ENCODE measurements around the gene PRELP.
"Not testable (repeated sequence)": the region's sequence is repeated elsewhere in the genome, so short reads cannot be mapped to it uniquely, and the experiment has no call there.

PRELP gene

DNA sequence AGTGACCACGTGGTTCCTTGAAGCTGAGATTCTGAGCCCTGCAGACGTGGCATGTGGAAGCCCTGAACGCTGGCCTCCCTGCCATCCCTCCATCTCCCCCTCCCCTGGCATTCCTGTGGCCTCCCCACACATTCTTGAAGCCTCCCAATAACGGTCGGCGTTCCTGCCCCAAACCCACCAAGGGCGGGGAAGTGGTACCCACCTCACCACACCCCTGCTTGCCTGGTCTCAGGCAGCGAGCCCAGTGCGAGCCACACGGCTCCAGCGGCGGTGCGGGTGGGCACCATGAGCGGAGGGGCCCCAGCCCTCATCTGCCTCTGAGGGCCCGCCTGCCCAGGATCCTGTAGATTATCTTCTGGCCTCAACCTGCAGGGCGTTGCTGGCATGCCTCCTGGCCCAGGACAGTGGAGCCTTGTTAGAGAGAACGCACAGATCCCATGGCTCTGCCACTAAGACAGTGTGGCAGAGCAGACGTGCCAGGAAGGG, 20.6 kb upstream of the PRELP start:
- no peak for DNase-seq

GRCh38 chr1:203455706-203456105, 19.9 kb upstream of the PRELP start:
- no peak for DNase-seq

DNA sequence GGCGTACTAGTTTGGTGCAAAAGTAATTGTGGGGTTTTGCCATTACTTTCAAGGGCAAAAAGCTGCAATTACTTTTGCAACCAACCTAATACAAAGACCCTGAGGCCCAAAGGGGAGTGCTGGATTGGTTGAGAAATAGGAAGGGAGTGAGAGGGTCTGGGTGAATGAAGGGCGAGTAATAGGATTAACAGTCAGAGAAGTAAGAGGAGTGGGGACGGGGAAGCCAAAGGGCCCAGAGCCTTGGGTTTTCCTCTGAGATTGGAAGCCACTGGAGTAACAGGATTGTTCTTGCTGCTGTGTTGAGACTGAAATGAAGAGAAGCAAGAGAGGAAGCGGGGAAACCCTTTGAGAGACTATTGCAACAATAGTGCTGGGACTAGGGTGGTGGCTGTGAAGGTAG, 19.0 kb upstream of the PRELP start:
- DNase-seq: no peak

GRCh38 chr1:203458078-203458477, 17.5 kb upstream of the PRELP start:
- no peak for DNase-seq

GRCh38 chr1:203459671-203460201, 15.9 kb upstream of the PRELP start:
- DNase-seq: no peak

DNA sequence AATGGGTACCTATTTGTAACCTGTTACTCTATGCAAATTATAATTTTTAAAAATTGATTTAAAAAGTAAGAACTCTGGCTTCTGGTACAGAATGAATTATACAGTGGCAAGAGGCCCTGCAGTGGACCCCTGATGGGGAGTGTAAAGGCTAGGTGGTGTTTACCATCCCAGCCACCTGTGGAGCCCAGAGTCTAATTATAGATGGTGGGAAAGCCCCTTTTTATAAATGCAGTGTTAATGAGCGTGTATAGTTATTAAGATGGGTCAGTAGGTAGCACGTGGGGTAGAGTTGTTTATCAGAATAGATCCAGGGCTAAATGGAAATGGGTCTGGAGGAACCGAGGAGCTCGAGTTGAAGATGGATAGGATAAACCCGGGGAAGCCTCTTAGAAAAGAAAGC, 13.9 kb upstream of the PRELP start:
- DNase-seq: no peak

- no peak for DNase-seq
Observed at GRCh38 chr1:203462143-203462542, 13.5 kb upstream of the PRELP start.

GRCh38 chr1:203462878-203463277, 12.7 kb upstream of the PRELP start:
- DNase-seq: no peak

- DNase-seq: no peak
Observed at GRCh38 chr1:203463469-203464062, 12.0 kb upstream of the PRELP start.

- no peak for DNase-seq
Observed at GRCh38 chr1:203464226-203464625, 11.4 kb upstream of the PRELP start.

DNA sequence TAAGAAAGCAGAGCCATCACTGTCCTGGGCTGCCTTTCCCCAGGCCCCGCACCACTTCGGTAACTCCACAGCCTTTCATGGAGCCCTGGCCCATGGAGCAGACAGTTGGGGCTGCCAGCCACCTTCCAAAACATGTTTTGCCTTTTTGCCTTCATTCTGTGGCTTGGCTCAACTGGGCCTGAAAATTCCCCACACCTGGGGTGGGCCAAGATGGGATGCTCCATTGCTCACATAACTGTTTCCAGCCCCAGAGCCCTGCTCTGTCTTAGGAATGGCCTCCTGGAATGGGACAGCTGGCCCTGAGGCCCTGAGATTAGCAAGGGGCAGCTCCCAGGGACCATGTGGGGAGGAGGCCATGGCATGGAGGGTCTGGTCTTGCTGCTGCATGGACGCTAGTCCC, 10.9 kb upstream of the PRELP start:
- DNase-seq: no peak

DNA sequence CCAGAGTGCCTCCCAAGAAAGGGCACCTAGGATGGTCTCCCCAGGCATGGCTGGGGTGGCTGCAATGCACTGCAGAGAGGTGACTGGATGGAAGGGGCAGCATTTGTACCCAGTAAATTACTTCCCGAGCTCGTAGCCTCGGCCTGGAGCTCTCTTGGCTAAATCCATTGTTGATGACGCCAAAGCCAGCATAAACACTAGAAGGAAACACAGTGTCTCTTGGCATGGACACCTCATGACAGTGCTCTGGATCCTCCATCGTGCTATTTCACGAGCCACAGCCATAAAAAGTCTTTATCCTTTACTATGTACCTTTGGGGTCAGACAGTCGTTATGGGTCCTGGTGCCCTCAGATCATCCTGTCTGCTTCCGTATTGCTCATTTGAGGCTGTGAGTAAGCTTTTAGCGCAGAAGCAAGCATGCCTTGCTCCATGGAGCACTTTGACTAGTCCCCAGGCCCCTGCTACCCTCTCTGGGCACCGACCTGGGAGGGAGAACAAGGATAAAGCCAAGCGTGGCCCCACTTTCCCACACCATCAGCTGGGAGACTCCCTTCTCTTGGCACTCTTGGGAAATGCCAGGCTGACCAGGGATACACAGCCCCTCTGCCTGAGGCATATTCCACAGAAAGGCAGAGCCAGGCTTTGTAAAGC, 10.3 kb upstream of the PRELP start:
- no peak for DNase-seq

DNA sequence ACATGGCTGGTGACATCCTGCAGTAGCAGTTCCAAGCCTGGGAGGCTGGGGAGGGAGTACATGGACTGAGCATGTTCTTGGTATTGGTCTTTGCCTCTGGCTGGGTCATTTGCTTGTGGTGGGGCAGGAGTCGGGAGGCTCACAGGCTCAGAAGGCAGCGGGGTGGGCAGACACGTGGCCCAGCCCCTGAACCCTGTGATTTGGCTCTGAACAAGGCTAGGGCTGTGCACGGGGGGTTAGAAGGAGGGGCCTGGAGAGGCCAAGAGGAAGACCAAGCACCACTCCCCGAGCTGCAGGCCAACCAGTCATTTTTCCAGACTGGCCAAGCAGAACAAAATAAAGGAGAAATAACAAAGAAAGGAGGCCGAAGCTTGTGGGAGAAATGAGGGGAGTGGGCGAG, 9.7 kb upstream of the PRELP start:
- DNase-seq: no peak

GRCh38 chr1:203466906-203467549, 8.6 kb upstream of the PRELP start:
- DNase-seq: not testable (repeated sequence)

- DNase-seq: no peak
Observed at GRCh38 chr1:203467550-203467921, 8.1 kb upstream of the PRELP start.

DNA sequence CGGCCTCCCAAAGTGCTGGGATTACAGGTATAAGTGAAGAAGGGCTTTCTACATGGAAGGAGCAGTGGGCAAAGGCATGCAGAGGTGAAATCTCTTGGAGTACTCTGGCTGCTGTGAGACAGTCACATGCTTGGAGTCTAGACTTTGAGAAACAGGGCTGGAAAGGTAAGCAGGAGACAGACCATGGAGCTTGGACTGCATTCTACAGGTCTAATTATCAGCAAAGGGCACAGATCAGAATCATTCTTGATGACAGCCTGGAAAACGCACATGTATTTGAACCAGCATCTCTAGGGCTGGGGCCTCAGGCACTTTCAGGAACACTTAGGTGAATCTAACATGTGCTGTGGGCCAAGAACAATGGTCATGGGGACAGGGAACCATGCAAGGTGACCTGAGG, 7.3 kb upstream of the PRELP start:
- DNase-seq: no peak

DNA sequence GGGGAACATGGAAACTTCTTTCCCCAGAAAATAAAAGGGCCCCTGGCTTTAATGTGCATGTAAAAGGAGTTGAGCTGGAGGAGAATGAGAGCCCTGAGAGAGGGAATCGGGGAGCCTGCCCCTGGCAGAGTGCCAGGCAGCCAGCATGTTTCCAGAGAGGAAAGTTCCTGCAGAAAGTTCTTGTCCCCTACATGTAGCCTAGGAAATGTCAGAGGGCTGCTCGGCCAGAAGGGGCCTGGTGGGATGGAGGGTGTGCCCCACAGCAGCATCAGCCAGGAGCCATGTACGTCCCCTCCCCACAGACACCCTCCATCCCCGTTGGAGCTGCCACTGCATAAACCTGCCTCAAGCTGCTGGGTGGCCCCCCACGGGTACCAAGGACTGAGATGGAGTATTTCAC, 5.4 kb upstream of the PRELP start:
- DNase-seq: no peak

- no peak for DNase-seq
Observed at GRCh38 chr1:203471841-203472240, 3.8 kb upstream of the PRELP start.

DNA sequence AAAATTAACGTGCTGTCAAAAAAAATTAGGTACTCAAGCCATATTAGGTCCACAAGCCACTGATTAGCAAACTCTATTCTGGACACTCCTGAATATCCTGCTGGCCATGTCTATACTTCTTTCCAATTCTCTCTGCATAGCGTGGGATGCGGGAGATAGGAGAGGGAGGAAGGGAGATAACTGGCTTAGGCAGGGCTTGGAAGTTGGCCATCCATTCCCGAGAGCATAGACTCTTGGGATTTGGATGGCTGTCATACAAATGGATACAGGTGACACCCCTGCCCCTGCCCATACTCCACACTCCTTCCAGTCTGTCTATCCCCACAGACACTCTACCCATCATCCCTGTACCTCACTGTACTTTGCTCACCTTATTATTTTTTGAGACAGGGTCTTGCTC, 2.3 kb upstream of the PRELP start:
- DNase-seq: no peak

DNA sequence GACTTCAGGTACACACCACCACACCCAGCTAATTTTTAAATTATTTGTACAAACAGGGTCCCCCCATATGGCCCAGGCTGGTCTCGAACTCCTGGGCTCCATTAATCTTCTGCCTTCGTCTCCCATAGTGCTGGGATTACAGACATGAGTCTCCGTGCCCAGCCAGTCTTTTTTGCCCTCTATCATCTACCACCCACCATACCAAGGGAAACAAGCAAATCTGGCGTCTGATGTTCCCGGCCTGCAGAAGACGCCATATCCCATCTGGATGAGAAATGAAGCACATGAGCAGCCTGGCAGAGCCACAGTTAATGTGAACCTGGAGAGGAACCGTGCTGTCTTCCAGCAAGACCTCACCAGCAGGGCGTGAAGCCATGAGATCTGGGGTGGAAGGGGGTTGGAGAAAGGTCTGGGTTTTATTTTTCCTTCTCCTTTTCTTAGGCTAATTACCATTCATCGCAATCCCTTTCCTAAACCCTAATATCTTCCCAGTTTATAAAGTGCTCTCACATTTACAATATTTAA, 1.8 kb upstream of the PRELP start:
- no peak for DNase-seq

- no peak for DNase-seq
Observed at GRCh38 chr1:203476216-203476814, 709 bp downstream of the PRELP start.

DNA sequence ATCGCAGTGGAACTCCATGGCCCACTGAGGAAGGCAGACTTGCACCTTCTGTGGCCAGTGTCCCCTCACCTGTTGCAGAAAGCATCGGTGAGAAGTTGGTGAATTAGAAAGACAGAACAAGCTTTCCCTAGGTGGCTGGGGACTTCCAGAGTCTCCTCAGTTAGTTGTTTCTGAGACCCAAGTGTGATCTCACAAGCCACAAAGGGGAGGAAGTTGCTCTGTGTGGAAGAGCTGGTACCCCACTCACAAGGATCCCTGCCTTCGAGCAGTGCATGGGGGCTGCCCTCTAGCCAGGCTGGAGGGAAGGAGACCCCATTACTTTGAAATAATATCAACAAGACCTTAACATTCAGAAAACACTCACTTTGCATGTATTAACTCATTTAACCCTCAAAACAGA, 2.1 kb downstream of the PRELP start:
- DNase-seq: no peak

DNA sequence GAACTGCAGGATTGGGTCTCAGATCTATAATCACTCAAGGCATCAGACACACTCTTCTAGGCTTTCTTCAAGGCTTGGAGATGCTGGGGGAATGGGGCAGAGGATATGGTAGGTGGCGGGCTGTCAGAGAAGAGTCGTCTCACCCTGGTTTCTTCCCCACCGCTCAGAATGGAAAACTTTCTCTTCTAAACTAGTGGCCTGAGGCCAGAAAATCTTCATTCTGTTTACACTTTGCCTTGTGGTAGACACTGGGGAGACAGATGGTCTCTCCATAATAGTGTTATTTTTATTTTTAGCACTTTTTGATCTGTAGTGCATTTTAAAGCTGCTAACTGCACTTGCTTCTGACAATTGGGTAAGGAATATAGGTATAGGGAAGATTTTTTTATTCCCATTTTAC, 2.6 kb downstream of the PRELP start:
- no peak for DNase-seq

GRCh38 chr1:203478986-203479385, 3.4 kb downstream of the PRELP start:
- no peak for DNase-seq
